GM19395 (cell line): Measurements from ENCODE around the gene HSCB.
"Not testable (repeated sequence)": the region's sequence is repeated elsewhere in the genome, so short reads cannot be mapped to it uniquely, and the experiment has no call there.

Source experiments
- ATAC-seq: cut with Tn5 transposase; IDR thresholded peaks from one replicate; pipeline ENCODE4 v1.9.1; 2021; ENCODE audit warnings: mild to moderate bottlenecking, moderate library complexity; ENCODE audit not compliant: unreplicated experiment

Gene HSCB

DNA sequence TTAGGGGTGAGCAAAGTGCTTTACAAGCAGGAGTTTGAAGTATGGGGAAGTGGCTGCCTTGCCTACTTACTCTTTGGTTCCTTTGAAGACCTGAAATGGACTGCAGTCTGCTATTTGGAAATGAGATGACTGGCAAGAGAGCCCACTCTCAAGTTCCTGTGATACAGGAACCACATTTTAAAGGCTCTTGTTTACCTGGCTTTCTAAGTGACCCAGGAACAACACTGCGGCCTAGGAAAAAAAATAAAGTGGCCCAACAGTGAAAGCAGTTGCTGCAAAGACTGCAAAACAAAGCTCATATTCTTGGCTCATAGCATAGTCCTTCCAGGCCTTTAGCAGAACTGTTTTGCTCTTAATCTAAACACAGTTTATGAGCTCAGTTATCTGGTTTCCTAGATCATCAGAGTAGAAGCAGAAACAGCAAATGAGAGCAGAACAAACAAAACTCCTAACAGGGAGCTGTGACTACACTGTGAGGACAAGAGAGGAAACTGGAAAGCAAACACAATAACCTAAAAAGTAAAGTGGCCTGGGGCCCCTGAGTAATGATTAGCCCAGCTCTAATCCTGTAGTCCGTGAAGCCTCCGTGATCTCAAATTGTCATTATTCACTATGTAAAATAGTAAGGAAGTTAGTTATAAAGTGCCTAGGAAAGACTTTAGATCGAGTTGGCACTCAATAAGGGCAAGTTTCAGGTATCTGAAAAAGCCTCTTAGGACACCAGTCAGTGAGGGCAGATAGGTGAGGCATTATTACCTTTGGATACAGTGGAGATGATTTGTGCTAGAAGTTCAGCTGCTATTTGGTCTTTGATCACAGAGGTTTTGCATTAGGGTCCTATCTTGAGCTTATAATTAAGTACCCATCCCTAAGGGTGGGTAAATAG, 42.2 kb downstream of the HSCB start:
- ATAC-seq = no peak

DNA sequence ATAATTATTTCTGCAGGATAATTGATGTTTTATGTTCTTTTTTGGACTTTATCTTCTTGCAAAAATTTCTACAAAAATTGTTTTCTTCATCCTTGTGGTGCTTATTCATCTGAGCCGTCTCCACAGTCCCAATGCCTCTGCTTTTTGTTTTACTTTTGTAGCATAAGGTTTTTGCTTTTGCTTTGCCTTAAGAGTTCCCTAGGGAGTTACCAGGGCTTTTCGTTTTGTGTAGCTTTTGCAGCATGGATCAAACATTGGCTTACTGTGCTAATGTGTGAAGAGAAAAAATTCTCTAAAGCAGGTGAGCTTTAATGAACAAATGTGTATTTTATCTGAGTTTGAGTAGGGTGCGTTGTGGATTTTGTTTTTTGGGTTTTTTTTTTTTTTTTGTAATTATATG, 46.8 kb downstream of the HSCB start:
- no peak for ATAC-seq

DNA sequence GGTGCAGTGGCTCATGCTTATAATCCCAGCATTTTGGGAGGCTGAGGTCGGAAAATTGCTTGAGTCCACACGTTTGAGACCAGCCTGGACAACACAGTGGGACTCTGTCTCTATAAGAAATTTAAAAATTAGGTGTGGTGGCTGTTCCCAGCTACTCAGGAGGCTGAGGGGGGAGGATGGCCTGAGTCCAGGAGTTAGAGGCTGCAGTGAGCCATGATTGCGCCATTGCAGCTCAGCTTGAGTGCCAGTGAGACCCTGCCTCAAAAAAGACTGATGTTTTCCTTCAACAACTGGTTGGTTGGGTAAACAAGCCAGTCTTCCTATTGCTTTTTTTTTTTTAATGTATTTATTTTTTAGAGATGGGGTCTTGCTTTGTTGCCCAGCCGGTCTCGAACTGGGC, 49.3 kb downstream of the HSCB start:
- no peak for ATAC-seq

DNA sequence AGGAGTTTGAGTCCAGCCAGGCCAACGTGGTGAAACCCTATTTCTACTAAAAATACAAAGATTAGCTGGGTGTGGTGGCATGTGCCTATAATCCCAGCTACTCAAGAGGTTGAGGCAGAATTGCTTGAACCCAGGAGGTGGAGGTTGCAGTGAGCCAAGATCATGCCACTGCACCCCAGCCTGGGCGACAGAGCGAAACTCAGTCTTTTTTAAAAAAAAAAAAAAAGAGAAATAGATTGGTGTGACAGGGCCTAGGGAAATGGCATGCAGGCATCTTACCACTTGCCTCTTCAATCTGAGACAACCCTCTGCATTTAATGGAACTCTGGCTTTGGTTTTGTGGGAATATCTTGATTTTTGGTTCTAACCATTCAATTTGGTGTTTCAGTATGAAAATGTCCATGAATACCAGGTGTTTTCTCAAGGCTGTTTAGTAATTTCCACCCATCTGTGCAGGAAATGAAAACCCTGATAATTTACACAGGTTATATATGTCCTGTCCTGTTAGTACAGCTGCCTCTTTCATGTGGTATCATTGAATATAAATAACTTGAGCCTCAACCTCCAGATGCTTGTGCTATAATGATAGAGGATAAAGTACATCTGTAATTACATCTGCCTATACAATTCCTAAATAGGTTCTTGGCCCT, 50.1 kb downstream of the HSCB start:
- ATAC-seq = peak; percentile 72

DNA sequence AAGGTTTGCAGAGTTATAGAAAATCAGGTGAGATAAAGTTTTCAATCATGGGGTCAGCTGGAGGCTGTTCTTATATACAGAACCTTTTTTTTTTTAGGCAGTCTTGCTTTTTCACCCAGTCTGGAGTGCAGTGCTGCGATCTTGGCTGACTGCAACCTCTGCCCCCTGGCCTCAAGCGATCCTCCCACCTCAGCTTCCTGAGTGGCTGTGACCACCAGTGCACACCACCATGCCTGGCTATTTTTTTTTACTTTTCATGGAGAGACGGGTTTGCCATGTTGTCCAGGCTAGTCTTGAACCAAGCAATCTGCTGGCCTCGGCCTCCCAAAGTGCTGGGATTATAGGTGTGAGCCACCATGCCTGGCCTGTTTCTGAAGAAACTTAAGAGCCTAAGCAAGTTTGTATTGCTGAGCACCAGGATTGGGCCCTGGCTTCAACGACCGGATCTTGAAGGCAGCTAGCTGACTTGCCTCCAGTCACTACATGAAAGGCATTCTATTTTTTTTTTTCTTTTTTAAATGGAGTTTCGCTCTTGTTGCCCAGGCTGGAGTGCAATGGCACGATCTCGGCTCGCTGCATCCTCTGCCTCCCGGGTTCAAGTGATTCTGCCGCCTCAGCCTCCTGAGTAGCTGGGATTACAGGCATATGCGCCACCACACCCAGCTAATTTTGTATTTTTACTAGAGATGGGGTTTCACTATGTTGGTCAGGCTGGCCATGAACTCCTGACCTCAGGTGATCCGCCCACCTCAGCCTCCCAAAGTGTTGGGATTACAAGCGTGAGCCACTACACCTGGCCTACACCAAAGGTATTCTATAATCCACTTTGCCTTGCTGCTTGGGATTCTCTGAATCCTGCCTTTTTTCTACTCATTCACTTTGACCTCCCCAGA, 50.9 kb downstream of the HSCB start:
- ATAC-seq = peak; percentile 49

DNA sequence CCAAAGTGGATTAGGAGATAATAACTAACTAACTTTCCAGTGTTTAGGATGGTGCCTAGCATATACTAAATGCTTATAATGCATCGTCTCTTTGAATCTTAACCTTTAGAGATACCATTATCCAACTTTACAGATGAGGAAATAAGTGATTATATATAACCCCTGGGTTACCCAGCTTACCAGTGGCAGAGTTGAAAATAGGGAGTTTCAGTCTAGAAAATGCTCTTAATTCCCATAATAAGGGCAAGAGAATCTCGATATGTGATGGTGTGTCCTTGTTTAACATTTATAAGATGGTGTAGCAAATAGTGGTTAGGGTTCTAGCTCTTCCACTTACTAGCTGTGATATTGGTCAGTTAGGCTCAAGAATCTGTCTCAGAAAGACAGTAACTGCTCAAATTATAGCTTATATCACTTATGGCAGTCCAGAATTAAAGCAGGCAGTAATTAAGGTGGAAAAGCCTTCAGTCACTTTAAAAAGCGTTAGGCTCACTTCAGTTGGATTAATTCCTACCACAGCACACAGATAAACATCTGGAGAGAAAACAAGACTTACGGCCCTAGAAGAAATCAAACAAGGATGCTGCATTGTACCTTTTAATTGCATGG, 52.2 kb downstream of the HSCB start:
- no peak for ATAC-seq

DNA sequence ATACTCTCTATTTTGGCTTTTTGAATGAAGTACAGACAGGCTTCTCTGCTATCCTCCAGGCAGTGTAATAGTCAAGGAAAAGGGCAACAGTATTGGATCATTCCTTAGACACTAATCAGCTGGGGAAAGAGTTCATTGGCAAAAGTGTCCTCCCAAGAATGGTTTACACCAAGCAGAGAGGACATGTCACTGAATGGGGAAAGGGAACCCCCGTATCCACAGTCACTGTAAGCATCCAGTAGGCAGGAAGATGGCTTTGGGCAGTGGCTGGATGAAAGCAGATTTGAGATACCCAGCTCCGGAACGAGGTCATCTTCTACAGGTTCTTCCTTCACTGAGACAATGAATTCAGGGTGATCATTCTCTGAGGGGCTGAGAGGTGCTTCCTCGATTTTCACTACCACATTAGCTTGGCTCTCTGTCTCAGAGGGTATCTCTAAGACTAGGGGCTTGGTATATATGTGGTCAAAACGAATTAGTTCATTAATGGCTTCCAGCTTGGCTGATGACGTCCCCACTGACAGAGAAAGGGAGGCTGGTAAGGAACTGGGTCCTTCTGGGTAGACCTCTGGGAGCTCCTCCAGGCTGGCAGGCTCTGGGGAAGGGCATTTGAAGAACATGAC, 53.3 kb downstream of the HSCB start:
- ATAC-seq = no peak

DNA sequence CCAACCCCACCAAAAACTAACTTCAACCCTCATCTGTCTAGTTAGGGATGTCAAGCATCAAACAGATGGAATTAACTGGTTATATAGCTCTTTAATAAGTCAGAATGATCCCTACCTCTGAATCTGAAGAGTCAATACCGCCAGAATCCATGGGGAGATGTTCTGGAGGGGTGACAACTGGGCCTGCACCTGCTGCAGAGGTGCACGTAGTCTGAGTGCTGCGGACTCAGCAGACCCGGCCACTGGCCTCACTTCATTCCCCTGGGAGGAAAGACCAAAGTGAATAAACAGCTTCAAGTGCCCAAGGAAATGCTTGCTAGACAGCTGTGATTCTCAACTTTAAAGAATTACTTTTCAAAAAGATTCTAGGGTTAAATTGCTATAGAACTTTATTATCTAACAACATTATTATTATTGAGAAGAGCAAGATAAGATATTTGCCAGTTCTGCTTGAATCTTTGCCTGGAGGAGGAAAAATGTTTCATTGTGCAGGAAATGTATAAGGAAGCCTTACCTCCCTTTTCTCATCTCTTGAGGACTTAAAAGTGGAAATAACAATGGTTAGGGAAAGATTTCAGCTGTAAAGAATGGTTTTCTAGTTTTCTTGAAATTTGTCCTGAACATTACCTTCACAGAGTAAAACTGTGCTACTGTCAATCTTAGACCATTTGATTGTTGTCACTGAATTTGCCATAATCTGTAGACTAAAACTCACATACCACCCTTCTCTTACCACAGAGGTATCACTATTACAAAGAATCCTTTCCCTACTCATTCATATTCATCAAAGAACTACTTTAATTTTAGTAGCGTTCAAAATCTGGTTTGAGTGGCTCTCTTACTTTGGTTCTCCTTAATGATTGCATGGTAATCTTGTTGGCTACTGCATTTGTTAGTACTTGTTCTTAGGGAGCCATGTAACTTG, 54.4 kb downstream of the HSCB start:
- ATAC-seq = no peak

DNA sequence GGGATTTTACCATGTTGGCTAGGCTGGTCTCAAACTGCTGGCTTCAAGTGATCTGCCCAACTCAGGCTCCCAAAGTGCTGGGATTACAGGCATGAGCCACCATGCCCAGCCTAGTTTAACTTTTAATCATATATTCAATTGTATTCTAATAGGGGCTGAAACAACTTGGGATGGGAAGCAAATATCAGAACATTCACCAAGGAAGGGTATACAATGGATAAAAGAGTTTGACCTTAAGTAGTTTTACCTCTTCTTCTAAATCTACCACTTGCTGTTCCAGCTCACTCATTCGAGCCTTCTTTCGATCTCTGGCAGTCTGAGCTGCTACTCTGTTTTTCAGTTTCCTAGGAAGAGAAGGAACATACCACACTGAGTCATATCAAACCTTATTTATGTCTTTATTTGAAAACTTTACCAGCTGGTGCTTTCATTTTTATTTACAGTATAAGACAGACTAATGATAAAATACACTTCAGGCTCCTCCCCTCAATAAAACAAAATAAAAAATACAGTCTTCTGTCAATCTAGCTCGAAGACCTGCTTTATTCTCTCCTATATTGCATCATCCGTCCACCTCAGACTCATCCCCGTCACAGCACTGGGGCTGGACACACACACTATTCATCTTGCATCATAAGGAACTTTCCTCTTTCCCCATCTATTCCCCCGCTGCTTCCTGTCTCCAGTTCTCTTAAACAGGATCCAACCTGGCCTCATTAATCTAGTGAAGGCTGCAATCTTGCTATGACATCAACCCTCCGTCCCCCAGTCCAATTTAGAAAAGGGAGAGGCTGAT, 57.2 kb downstream of the HSCB start:
- ATAC-seq = no peak

DNA sequence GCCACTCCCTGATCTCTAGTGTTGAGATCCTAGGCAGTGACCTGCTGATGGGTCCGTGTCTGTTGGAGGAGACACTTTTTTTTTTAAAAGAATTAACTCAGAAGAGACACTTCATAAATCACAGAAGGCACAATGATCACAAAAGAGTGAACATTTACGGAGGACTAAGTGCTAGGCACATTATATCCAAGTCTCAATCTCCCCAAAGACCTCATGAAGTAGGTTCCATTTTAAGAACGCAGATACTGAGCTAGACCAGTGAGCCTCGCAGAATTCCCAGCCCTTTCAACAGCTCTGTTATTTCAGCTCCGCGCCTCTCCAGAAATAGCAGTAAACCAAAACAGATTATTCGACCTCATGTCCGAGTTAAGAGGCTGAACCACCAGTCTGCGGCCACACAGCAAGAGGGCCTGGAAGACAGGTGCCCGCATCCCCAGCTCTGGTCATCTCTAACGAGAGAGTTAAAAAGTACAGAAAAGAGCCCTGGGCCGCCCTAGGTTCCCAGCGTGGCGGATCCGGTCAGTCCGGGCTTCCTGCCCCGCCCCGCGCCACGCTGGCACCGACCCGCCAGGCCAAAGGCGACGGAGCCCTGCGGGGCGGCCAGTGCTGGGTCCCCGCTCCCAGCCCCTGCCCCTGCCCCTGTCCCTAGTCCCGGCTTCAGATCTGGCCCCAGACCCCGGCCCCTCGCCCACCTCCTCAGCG, 57.9 kb downstream of the HSCB start:
- ATAC-seq = peak; percentile 28

DNA sequence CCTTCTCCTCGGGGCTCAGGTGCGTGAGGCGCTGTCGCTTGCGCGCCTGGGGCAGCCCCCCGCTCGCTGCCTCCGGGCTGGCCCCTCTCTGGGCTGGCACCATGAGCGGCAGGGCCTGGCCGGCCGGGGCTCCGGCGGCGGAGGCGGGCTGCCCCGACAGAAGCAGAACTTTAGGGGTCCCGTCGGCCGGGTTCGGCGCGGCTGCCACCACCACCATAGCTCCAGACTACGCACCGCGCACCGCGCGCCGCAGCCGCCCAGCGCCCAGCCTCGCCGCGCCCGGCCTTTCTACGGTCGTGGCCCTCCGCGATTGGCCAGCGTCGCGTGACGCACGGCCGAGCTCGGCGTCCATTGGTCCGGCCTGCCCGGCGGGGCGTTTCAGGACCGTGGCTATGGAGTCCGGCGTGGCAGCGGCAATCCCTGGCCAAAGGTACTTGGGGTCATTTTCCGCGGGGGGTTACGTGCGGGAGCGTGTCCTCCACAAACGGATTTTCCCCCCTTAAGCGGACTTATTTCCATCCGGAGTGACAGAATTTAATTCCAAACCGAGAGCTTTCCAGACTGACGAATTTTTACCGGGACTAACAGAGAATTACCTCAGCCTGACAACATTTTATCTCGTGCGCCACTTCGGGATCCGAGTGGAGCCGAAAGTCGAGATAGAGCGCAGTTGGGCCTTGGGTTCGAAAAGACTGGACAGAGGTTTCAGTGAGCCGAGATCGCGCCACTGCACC, 58.6 kb downstream of the HSCB start, which contains the start of gene XBP1:
TSS of gene XBP1 (minus strand) at position 262 of the 734 bp plus-strand sequence.
- ATAC-seq = peak; percentile 81

DNA sequence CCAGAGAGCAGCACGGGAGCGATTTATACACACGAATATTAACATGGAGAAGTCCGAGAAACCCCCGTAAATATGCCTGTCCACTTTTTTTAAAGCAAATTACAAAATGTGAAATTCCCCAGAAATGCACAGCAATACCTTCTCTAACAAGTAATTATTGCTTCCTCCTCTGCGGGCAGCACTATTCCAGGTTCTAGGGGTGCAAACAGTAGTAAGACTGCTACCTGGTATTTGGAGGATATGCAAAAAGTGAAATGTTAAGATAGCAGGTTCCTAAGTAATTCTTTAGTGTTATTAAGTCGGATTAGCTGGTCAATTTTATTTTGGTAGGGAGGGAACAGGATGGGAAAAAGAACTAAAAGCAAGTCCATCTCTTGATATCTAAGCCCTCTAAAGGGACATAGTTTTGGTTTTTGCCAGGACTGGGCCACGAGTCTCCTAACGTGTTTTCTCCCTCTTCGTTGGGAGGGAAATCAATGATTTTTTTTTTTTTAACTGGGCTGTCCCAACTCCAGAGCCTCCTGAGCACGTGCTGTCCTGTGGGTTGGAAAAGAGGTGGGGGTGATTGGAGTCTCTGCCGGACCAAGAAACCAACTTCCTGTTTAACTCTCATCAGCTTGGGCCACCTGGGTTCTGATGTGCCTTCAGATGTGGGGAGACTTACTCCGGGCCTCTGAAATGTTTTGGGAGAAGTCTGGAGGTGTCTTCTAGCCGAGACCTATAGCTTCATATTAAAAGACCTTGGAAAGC, 60.2 kb downstream of the HSCB start:
- no peak for ATAC-seq

DNA sequence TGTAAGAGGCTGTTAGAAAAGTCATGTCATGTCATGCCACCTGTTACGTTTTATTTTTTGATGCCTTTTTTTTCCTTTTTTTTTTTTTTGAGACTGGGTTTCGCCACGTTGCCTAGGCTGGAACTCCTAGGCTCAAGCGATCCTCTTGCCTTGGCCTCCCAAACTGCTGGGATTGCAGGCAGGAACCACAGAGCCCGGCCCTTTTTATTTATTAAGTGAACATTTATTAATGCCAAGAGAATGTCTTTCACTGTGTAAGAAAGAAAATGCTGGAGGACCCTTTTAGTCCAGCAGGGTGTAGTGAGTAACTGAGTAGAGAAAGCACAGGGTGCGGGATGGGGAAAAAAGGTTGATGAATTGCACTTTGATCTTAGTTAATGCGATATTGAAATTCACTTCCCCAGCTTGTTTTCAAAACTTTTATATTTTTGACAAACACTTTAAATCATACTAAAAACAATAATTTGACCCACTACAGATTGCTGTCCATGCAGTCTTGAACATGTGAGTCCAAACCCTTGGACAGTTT, 60.8 kb downstream of the HSCB start:
- no peak for ATAC-seq

DNA sequence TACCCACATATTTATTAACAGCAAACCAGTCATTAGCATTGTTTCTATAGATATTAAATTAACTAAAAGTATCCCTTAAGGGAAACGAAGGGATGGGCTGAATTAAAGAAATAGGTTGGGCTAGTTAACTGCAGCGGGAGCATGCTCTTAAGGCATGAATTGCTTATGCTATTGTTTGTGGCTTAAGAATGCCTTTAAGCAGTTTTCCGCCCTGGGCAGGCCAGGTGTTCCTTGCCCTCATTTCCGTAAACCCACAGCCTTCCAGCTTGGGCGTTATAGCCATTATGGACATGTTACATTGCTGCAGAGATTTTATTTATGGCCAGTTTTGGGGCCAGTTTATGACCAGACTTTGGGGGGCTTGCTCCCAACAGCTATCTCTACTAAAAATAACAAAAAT, 63.6 kb downstream of the HSCB start:
- not testable (repeated sequence) for ATAC-seq
